BLaER1 treated with 17β-estradiol and CSF1 and Interleukin-3, amounts not matched to agents 10 nM and 100 nM (cell line): ENCODE results near the gene SPAG7.

ENCODE experiments used
- H3K27ac ChIP-seq, 11 experiments: shearing (Covaris generic); formaldehyde crosslinking; 2 replicates each; pipeline ENCODE4 v1.8.1; 2022
- H3K27me3 ChIP-seq, 11 experiments: shearing (Covaris generic); formaldehyde crosslinking; 2 replicates each; pipeline ENCODE4 v1.8.1; 2022
- H3K36me3 ChIP-seq, 11 experiments: shearing (Covaris generic); formaldehyde crosslinking; 2 replicates each; pipeline ENCODE4 v1.8.1; 2022
- H3K4me1 ChIP-seq, 10 experiments: shearing (Covaris generic); formaldehyde crosslinking; 2 replicates each; pipeline ENCODE4 v1.8.1; 2022
- H3K4me2 ChIP-seq, 11 experiments: shearing (Covaris generic); formaldehyde crosslinking; 2 replicates each; pipeline ENCODE4 v1.8.1; 2022
- H3K4me3 ChIP-seq, 10 experiments: shearing (Covaris generic); formaldehyde crosslinking; 2 replicates each; pipeline ENCODE4 v1.8.1; 2022
- H3K9ac ChIP-seq, 11 experiments: shearing (Covaris generic); formaldehyde crosslinking; 2 replicates each; pipeline ENCODE4 v1.8.1; 2022
- H3K9me3 ChIP-seq, 11 experiments: shearing (Covaris generic); formaldehyde crosslinking; replicated peaks in 1 of 11; 2 replicates each; pipeline ENCODE4 v1.8.1; 2022
- H4K20me1 ChIP-seq, 11 experiments: shearing (Covaris generic); formaldehyde crosslinking; 2 replicates each; pipeline ENCODE4 v1.8.1; 2022
- Cebpa-rat ChIP-seq, 11 experiments: shearing (Covaris generic); IDR thresholded peaks; 2 replicates each; pipeline ENCODE4 v1.8.1; 2022

Gene SPAG7

GRCh38 chr17:4960279-4960922, 7.2 kb downstream of the SPAG7 start:
- Histone ChIP-seq H3K27ac (peak overlapping the region in 5 of 11 experiments; percentile 9 to 31 (median 11); a peak in 7 of 22 replicates), H3K9me3 (no peaks in the 10 kb centered on the region), H4K20me1 (no peaks in the 10 kb centered on the region), H3K4me3 (no peak overlapping the region), H3K4me1 (peaks cover 29 to 47% (median 37%) of the 10 kb centered on the region in 10 experiments), H3K9ac (peak overlapping the region in 2 of 11 experiments; percentile 6 to 28; a peak in 3 of 22 replicates), H3K4me2 (peak overlapping the region in 9 of 11 experiments; percentile 29 to 66 (median 56); a peak in 17 of 22 replicates), H3K36me3 (peaks cover 19 to 72% (median 51%) of the 10 kb centered on the region in 11 experiments), H3K27me3 (no peaks in the 10 kb centered on the region)
- TF ChIP-seq Cebpa-rat (IDR thresholded peaks at IDR 0.05), result no peak

- peak overlapping the region in 2 of 11 experiments; percentile 37 to 51; a peak in 1 of 22 replicates for H3K4me2 ChIP-seq
- H3K27ac ChIP-seq, result peak overlapping the region in 3 of 11 experiments; percentile 5 to 31 (median 21); a peak in 2 of 22 replicates
- no peak for TF ChIP-seq Cebpa-rat (IDR thresholded peaks at IDR 0.05)
- H3K9ac ChIP-seq, result 0 out of 22 replicates have a peak overlapping the region, but pooled peaks of 1 of the 11 experiments have one; percentile 18
- no peaks in the 10 kb centered on the region for H3K27me3 ChIP-seq
- H4K20me1 ChIP-seq, result no peaks in the 10 kb centered on the region
- H3K36me3 ChIP-seq, result peaks cover 19 to 62% (median 50%) of the 10 kb centered on the region in 11 experiments
- peaks cover 20 to 47% (median 31%) of the 10 kb centered on the region in 10 experiments for H3K4me1 ChIP-seq
- no peak overlapping the region for H3K4me3 ChIP-seq
- H3K9me3 ChIP-seq, result no peaks in the 10 kb centered on the region
Observed at GRCh38 chr17:4959261-4959965, 8.2 kb downstream of the SPAG7 start.

- no peak overlapping the region for H3K27ac ChIP-seq
- no peak for TF ChIP-seq Cebpa-rat (IDR thresholded peaks at IDR 0.05)
Observed at GRCh38 chr17:4958102-4958501, 9.5 kb downstream of the SPAG7 start.

GRCh38 chr17:4956493-4957061, 11.0 kb downstream of the SPAG7 start:
- H3K9ac ChIP-seq, result no peak overlapping the region

More at GRCh38 chr17:4958102-4958501, 9.5 kb downstream of the SPAG7 start:
- Histone ChIP-seq H3K4me2 (peak overlapping the region in 5 of 11 experiments; percentile 37 to 61 (median 56); a peak in 11 of 22 replicates), H3K27me3 (no peaks in the 10 kb centered on the region), H3K9me3 (no peaks in the 10 kb centered on the region), H4K20me1 (no peaks in the 10 kb centered on the region), H3K4me3 (no peak overlapping the region), H3K9ac (peak overlapping the region in 3 of 11 experiments; percentile 21 to 23 (median 22); a peak in 3 of 22 replicates), H3K4me1 (peaks cover 19 to 59% (median 42%) of the 10 kb centered on the region in 10 experiments), H3K36me3 (peaks cover 19 to 60% (median 50%) of the 10 kb centered on the region in 11 experiments)

GRCh38 chr17:4955091-4955490, 12.5 kb downstream of the SPAG7 start:
- H3K27ac ChIP-seq, result no peak overlapping the region
- peaks cover 43 to 80% (median 61%) of the 10 kb centered on the region in 10 experiments for H3K4me1 ChIP-seq
- H3K9me3 ChIP-seq, result no peaks in the 10 kb centered on the region
- peaks cover 11 to 39% (median 26%) of the 10 kb centered on the region in 11 experiments for H3K36me3 ChIP-seq
- no peak overlapping the region for H3K4me3 ChIP-seq
- H3K9ac ChIP-seq, result no peak overlapping the region
- H3K27me3 ChIP-seq, result no peaks in the 10 kb centered on the region
- H3K4me2 ChIP-seq, result no peak overlapping the region
- TF ChIP-seq Cebpa-rat (IDR thresholded peaks at IDR 0.05), result no peak
- no peaks in the 10 kb centered on the region for H4K20me1 ChIP-seq

More at GRCh38 chr17:4956493-4957061, 11.0 kb downstream of the SPAG7 start:
- Histone ChIP-seq H3K4me2 (peak overlapping the region in 2 of 11 experiments; percentile 6 to 21; a peak in 2 of 22 replicates), H3K27ac (no peak overlapping the region), H4K20me1 (no peaks in the 10 kb centered on the region), H3K4me3 (no peak overlapping the region), H3K9me3 (no peaks in the 10 kb centered on the region), H3K4me1 (peaks cover 32 to 74% (median 57%) of the 10 kb centered on the region in 10 experiments), H3K27me3 (no peaks in the 10 kb centered on the region), H3K36me3 (peaks cover 19 to 47% (median 38%) of the 10 kb centered on the region in 11 experiments)
- no peak for TF ChIP-seq Cebpa-rat (IDR thresholded peaks at IDR 0.05)

GRCh38 chr17:4953451-4953961, 14.1 kb downstream of the SPAG7 start:
- H3K9me3 ChIP-seq, result no peaks in the 10 kb centered on the region
- H3K9ac ChIP-seq, result peak overlapping the region in 4 of 11 experiments; percentile 13 to 47 (median 24); a peak in 10 of 22 replicates
- H3K4me3 ChIP-seq, result no peak overlapping the region
- TF ChIP-seq Cebpa-rat (IDR thresholded peaks at IDR 0.05), result no peak
- H4K20me1 ChIP-seq, result no peaks in the 10 kb centered on the region
- peaks cover 0 to 23% (median 13%) of the 10 kb centered on the region in 11 experiments; a peak in 14 of 22 replicates for H3K36me3 ChIP-seq
- H3K4me1 ChIP-seq, result peaks cover 41 to 65% (median 51%) of the 10 kb centered on the region in 10 experiments
- no peaks in the 10 kb centered on the region for H3K27me3 ChIP-seq
- peak overlapping the region in 7 of 11 experiments; percentile 2 to 55 (median 20); a peak in 7 of 22 replicates for H3K27ac ChIP-seq
- peak overlapping the region; percentile 47 to 100 (median 75) for H3K4me2 ChIP-seq

GRCh38 chr17:4951486-4951885, 16.1 kb downstream of the SPAG7 start:
- no peak for TF ChIP-seq Cebpa-rat (IDR thresholded peaks at IDR 0.05)
- Histone ChIP-seq H3K27ac (peak overlapping the region in 10 of 11 experiments; percentile 93 to 99 (median 98); a peak in 18 of 22 replicates), H3K27me3 (no peaks in the 10 kb centered on the region), H4K20me1 (peaks cover 7 to 18% (median 16%) of the 10 kb centered on the region in 11 experiments), H3K9me3 (no peaks in the 10 kb centered on the region), H3K4me3 (peak overlapping the region in 9 of 10 experiments; percentile 56 to 100 (median 95); a peak in 17 of 20 replicates), H3K4me2 (peak overlapping the region; percentile 92 to 100 (median 98)), H3K36me3 (peaks cover 7 to 22% (median 13%) of the 10 kb centered on the region in 11 experiments), H3K9ac (peak overlapping the region; percentile 85 to 100 (median 99); a peak in 20 of 22 replicates), H3K4me1 (peaks cover 39 to 48% (median 46%) of the 10 kb centered on the region in 10 experiments)

GRCh38 chr17:4950746-4951204, 16.8 kb downstream of the SPAG7 start, which contains the start of gene ENO3:
Gene ENO3, plus strand, starts transcription at chr17:4951119. Its CDS starts 711 bp downstream, at chr17:4951830.
- Histone ChIP-seq H3K9ac (peak within 1 kb of the TSS; percentile 85 to 100 (median 99)), H4K20me1 (peaks cover 14 to 25% (median 23%) of the 10 kb centered on the region in 11 experiments), H3K27ac (peak within 1 kb of the TSS; percentile 91 to 99 (median 98)), H3K4me1 (peaks cover 41 to 54% (median 51%) of the 10 kb centered on the region in 10 experiments), H3K36me3 (peaks cover 14 to 28% (median 20%) of the 10 kb centered on the region in 11 experiments), H3K4me2 (peak within 1 kb of the TSS; percentile 92 to 100 (median 98)), H3K9me3 (no peaks in the 10 kb centered on the region), H3K4me3 (peak within 1 kb of the TSS; percentile 56 to 100 (median 97)), H3K27me3 (no peaks in the 10 kb centered on the region)
- TF ChIP-seq Cebpa-rat (IDR thresholded peaks at IDR 0.05), result no peak
